RWPE2 (cell line): ENCODE results near the gene DMWD.

ENCODE experiments used
- ATAC-seq: fragments of 200-7000 bp; cut with Tn5 transposase; 3 replicates; pipeline ENCODE4 v1.9.1; 2021; ENCODE audit warnings: low read depth
- DNase-seq: peaks from one replicate; pipeline ENCODE4 v3.0.0-alpha.2; 2020; ENCODE audit warnings: low spot score
- H3K27ac ChIP-seq: fragments of 450-650 bp; 2 replicates; pipeline ENCODE4 v1.5.1; 2017; ENCODE audit warnings: mild to moderate bottlenecking; ENCODE audit not compliant: poor library complexity, severe bottlenecking
- H3K27me3 ChIP-seq: fragments of 250-450 bp; sonication (Bioruptor Pico); 2 replicates; pipeline ENCODE4 v1.5.1; 2021; ENCODE audit warnings: mild to moderate bottlenecking, moderate library complexity; ENCODE audit not compliant: insufficient read depth, poor library complexity, severe bottlenecking
- H3K36me3 ChIP-seq: fragments of 250-450 bp; sonication (Bioruptor Pico); 2 replicates; pipeline ENCODE4 v1.5.1; 2020; ENCODE audit warnings: low read depth, mild to moderate bottlenecking, moderate library complexity
- H3K4me1 ChIP-seq: fragments of 250-450 bp; sonication (Bioruptor Pico); 2 replicates; pipeline ENCODE4 v1.5.1; 2021; ENCODE audit warnings: mild to moderate bottlenecking, moderate library complexity; ENCODE audit not compliant: insufficient read depth, poor library complexity, severe bottlenecking
- H3K4me3 ChIP-seq: fragments of 250-450 bp; sonication (Bioruptor Pico); 2 replicates; pipeline ENCODE4 v1.5.1; 2021; ENCODE audit warnings: mild to moderate bottlenecking, moderate library complexity; ENCODE audit not compliant: severe bottlenecking
- H3K9me3 ChIP-seq: fragments of 250-450 bp; sonication (Bioruptor Pico); 2 replicates; pipeline ENCODE4 v1.5.1; 2021; ENCODE audit warnings: mild to moderate bottlenecking, moderate library complexity; ENCODE audit not compliant: severe bottlenecking
- TF ChIP-seq, protein P1 (sequence below): fragments of 450-650 bp; IDR thresholded peaks from one replicate; pipeline ENCODE4 v1.5.1; 2017; ENCODE audit warnings: mild to moderate bottlenecking, moderate library complexity; ENCODE audit not compliant: poor library complexity, severe bottlenecking

Gene DMWD

DNA sequence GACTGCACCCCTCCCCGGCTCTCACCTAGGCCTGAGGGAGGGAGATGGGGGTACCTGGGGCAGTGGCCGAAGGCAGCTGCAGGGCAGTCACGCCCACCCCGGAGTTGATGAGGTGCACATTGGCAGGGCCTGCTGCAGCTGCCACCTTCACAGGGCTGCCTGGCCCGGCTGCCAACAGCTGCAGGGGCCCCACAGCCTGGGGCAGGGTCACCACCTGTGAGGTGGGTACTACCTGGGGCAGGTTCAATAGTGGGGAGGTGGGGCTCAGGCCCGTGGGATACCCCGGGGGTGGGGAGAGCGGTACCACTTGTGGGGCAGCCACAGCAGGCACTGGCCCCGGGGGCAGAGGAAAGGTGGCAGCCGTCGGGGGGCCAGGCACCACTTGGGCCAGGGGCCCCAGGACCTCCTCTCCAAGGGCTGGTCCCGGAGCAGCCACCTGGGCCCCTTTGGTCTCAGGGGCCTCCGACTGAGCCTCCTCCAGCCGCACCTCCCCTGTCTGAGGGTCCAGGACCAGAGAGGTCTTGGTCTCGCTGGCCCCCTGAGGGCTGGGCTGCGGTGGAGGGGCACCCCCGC lies 26.3 kb downstream of the DMWD start:
- peak overlapping the region; percentile 86 for H3K27ac ChIP-seq
- TF ChIP-seq, protein P1, sequence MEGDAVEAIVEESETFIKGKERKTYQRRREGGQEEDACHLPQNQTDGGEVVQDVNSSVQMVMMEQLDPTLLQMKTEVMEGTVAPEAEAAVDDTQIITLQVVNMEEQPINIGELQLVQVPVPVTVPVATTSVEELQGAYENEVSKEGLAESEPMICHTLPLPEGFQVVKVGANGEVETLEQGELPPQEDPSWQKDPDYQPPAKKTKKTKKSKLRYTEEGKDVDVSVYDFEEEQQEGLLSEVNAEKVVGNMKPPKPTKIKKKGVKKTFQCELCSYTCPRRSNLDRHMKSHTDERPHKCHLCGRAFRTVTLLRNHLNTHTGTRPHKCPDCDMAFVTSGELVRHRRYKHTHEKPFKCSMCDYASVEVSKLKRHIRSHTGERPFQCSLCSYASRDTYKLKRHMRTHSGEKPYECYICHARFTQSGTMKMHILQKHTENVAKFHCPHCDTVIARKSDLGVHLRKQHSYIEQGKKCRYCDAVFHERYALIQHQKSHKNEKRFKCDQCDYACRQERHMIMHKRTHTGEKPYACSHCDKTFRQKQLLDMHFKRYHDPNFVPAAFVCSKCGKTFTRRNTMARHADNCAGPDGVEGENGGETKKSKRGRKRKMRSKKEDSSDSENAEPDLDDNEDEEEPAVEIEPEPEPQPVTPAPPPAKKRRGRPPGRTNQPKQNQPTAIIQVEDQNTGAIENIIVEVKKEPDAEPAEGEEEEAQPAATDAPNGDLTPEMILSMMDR: no peak
- H3K27me3 ChIP-seq: no peaks in the 10 kb centered on the region

DNA sequence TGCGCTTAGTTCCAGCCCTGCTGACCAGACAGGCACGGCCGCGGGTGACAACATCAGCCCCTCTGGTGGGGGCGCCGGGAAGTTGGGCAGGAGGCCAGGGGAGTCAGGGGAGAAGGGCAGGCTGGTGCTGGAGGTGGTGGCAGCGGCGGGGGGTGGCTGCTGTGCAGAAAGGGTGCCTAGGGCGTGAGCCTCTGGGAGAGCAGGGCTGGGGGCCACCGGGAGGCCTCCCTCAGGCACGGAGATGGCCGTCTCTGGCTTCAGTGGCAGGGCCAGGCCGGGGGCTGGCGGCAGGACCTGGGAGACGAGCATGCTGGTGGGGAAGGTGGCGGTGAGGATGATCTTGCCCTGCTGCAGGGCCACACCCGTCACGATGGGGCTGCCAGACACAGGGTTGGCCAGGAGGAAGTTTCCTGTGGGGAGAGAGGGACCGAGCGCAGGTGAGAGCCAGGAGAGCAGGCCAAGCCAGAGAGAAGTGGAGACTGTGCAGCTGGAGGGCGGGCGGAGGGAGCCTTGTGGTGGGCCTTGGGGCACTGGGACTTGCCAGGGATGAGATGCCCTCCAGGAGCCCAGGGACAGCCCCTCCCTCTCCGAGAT lies 26.8 kb downstream of the DMWD start:
- Histone ChIP-seq H3K4me1 (no peaks in the 10 kb centered on the region), H3K27me3 (no peaks in the 10 kb centered on the region), H3K4me3 (no peak overlapping the region), H3K36me3 (no peaks in the 10 kb centered on the region), H3K9me3 (no peaks in the 10 kb centered on the region), H3K27ac (peak overlapping the region; percentile 86)
- DNase-seq (no peak), ATAC-seq (no peak)
- TF ChIP-seq, protein P1: no peak

More for the DNA sequence above, 26.3 kb downstream of the DMWD start:
- ATAC-seq: no peak
- Histone ChIP-seq H3K4me1 (no peaks in the 10 kb centered on the region), H3K9me3 (no peaks in the 10 kb centered on the region), H3K36me3 (no peaks in the 10 kb centered on the region), H3K4me3 (peak overlapping the region; percentile 95)
- DNase-seq: no peak

DNA sequence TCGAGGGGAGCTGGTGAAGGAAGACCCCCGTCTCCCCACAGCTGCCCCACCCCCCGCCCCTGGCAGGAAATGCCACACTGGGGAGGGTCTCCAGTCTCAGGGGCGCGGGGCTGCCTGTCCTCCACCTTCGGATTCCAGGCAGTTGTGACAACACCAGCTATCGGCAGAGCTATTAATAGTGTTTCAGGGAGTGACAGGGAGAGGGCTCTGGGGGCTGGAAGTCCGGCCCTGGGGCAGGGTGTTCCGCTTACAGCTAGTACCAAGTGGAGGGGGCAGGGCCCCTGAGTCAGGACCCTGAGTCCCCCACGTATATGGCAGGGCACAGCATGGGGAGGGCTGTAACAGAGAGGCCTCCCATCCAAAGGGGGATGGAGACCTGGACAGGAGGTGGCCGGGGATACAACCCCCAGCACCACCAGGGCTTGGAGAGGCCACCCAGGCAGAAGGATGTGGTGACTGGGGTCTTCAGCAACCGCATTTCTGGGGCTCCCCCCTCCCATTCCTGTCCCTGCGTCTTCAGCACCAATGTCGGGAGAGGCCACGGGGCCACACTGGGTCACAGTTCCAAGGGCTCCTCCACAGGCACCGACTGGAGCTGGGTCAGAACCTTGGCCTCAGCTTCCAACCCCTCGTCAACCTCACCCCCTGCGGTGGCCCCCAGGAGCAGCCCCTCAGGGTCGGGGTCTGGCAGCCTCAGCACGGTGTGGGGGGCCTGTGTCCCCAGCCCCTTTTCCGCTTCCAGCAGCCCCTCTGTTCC lies 27.5 kb downstream of the DMWD start:
- Histone ChIP-seq H3K27me3 (no peaks in the 10 kb centered on the region), H3K27ac (no peak overlapping the region), H3K4me1 (no peaks in the 10 kb centered on the region), H3K36me3 (no peaks in the 10 kb centered on the region), H3K9me3 (no peaks in the 10 kb centered on the region), H3K4me3 (no peak overlapping the region)
- DNase-seq: no peak
- TF ChIP-seq, protein P1: no peak
- ATAC-seq: no peak

DNA sequence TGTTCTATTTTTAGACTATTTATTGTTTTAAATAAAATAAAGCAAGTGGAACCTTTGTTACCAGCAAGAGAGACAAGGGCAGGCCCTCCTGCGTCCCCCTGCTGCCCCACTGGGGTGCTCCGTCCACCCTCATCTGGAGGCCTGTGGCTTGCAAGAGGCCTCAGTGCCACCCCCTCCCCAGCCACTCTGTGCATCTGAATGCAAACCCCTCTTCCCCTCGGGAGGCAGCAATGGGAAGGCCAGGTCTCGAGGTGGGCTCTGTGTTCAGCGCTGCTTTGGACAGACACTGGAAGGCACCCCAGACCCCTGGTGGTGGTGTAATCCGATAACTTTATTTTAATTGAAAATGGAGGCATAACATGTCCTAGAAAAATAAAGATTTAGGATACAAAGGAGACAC lies 28.2 kb downstream of the DMWD start:
- H3K9me3 ChIP-seq: no peaks in the 10 kb centered on the region
- TF ChIP-seq, protein P1: no peak
- H3K27me3 ChIP-seq: no peaks in the 10 kb centered on the region
- H3K4me3 ChIP-seq: no peak overlapping the region
- H3K36me3 ChIP-seq: no peaks in the 10 kb centered on the region
- ATAC-seq (no peak), DNase-seq (no peak)
- H3K4me1 ChIP-seq: no peaks in the 10 kb centered on the region
- H3K27ac ChIP-seq: no peak overlapping the region
